ENCODE measurements around the gene PALLD.

The PALLD gene

DNA sequence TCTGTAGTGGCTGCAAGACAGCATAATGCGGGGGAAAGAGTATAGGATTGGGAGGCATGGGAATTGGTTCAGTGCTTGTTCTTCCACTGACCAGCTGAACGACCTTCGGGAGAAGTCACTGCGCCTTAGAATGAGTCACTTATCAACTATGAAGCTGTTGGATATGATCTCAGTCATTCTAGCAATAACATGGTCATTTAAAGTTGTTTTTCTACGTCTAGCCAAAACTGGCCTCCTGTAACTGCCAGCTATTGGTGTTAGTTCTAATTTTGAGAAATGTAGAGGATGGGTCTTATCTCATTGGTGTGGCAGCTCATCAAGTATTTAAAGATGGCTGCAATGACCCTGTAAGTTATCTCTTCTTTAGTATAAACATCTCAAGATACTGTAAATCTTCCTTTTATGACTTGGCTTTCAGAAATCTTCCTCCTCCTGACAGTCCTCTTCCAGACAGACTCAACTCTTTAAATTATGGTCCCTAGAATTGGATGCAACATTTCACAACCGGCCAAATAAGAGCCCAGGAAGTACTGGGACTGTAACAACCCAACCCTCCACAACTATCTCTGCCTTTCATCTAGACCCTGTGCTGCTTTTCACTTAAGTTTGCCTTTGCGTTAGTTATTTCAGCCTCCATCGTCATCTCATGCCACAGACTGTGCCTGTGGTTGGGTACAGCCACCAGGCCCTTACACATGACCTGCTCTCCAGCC is 269.9 kb downstream of the PALLD start:
- DNase-seq (ENCODE audit: low read depth): no peak
- H3K4me3 ChIP-seq (ENCODE audit: low read depth, low read length): no peak overlapping the region
- TF ChIP-seq POLR2A (IDR thresholded peaks at IDR 0.05; ENCODE audit: extremely low read depth, insufficient read length) (no peak), MYC (IDR thresholded peaks at IDR 0.05; ENCODE audit: low read depth, low read length) (no peak)
- TF ChIP-seq, protein P1, sequence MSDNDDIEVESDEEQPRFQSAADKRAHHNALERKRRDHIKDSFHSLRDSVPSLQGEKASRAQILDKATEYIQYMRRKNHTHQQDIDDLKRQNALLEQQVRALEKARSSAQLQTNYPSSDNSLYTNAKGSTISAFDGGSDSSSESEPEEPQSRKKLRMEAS (IDR thresholded peaks at IDR 0.05; ENCODE audit: low read depth, low read length): no peak
- TF ChIP-seq, protein P2, sequence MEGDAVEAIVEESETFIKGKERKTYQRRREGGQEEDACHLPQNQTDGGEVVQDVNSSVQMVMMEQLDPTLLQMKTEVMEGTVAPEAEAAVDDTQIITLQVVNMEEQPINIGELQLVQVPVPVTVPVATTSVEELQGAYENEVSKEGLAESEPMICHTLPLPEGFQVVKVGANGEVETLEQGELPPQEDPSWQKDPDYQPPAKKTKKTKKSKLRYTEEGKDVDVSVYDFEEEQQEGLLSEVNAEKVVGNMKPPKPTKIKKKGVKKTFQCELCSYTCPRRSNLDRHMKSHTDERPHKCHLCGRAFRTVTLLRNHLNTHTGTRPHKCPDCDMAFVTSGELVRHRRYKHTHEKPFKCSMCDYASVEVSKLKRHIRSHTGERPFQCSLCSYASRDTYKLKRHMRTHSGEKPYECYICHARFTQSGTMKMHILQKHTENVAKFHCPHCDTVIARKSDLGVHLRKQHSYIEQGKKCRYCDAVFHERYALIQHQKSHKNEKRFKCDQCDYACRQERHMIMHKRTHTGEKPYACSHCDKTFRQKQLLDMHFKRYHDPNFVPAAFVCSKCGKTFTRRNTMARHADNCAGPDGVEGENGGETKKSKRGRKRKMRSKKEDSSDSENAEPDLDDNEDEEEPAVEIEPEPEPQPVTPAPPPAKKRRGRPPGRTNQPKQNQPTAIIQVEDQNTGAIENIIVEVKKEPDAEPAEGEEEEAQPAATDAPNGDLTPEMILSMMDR (IDR thresholded peaks at IDR 0.05; ENCODE audit: low read depth, low read length): no peak

DNA sequence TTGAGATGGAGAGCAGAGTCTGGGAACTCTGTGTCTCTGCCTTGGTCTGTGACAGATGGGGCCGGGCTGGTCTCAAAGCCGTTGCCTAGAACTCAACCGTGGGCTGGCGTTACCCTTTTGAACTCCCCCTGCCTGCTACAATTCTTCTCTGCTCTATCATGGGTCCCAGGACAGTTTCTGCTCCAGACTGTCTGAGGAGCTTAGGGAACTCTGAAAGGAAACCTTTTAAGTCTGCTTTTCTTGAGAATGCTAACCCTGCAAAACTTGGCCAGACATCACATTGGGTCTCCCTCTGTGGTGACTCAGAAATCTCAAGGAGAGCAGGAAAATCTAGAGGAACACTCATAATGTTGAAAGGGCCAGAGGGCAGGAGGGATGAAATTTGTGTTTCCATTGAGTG is 272.6 kb downstream of the PALLD start:
- H3K4me3 ChIP-seq (ENCODE audit: low read depth, low read length): no peak overlapping the region
- no peak for DNase-seq (ENCODE audit: low read depth)
- TF ChIP-seq, protein P1 (IDR thresholded peaks at IDR 0.05; ENCODE audit: low read depth, low read length): no peak
- TF ChIP-seq POLR2A (IDR thresholded peaks at IDR 0.05; ENCODE audit: extremely low read depth, insufficient read length) (no peak), MYC (IDR thresholded peaks at IDR 0.05; ENCODE audit: low read depth, low read length) (no peak)
- TF ChIP-seq, protein P2 (IDR thresholded peaks at IDR 0.05; ENCODE audit: low read depth, low read length): no peak

DNA sequence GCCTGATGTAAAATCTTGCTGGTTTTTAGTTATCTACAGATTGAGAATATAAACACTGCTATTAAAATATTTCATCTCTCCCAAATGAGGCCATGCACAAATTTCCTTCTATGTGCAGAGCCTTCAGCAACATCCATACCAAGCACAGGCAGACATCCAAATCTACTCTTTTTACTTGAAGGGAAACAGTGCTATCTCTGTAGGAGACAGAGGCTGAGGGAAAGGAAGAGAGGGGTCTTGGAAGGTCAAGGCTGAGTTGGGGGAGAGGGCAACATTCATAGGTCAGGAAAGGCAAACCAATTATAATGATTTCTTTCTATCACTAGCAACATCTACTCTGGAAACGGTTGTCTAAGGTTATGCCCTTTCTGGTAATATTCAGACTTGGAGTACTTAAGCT is 273.0 kb downstream of the PALLD start:
- TF ChIP-seq MYC (IDR thresholded peaks at IDR 0.05; ENCODE audit: low read depth, low read length) (no peak), POLR2A (IDR thresholded peaks at IDR 0.05; ENCODE audit: extremely low read depth, insufficient read length) (no peak)
- TF ChIP-seq, protein P2 (IDR thresholded peaks at IDR 0.05; ENCODE audit: low read depth, low read length): no peak
- TF ChIP-seq, protein P1 (IDR thresholded peaks at IDR 0.05; ENCODE audit: low read depth, low read length): no peak
- H3K4me3 ChIP-seq (ENCODE audit: low read depth, low read length): no peak overlapping the region
- DNase-seq (ENCODE audit: low read depth): no peak

DNA sequence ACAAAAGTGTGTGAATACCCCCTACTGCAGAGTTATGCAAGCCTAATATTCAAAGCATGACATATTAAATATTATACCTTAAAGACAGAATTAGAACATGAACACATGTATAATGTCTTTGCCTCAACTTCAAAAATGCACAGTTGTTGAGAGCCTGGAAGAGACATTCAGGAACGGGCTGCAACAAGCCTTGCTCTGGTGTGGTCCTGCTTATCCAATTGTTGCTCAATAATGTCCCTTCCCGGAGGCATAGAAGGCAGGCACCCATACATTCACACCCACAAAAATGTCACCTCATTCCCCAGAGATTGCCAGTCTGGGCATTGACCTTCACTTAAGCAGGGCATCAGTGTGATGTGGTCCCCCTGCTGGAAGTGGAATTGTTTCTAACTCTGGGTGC is 274.4 kb downstream of the PALLD start:
- no peak overlapping the region for H3K4me3 ChIP-seq (ENCODE audit: low read depth, low read length)
- TF ChIP-seq MYC (IDR thresholded peaks at IDR 0.05; ENCODE audit: low read depth, low read length): no peak
- TF ChIP-seq, protein P1 (IDR thresholded peaks at IDR 0.05; ENCODE audit: low read depth, low read length): no peak
- TF ChIP-seq POLR2A (IDR thresholded peaks at IDR 0.05; ENCODE audit: extremely low read depth, insufficient read length): no peak
- TF ChIP-seq, protein P2 (IDR thresholded peaks at IDR 0.05; ENCODE audit: low read depth, low read length): no peak
- DNase-seq (ENCODE audit: low read depth): no peak

DNA sequence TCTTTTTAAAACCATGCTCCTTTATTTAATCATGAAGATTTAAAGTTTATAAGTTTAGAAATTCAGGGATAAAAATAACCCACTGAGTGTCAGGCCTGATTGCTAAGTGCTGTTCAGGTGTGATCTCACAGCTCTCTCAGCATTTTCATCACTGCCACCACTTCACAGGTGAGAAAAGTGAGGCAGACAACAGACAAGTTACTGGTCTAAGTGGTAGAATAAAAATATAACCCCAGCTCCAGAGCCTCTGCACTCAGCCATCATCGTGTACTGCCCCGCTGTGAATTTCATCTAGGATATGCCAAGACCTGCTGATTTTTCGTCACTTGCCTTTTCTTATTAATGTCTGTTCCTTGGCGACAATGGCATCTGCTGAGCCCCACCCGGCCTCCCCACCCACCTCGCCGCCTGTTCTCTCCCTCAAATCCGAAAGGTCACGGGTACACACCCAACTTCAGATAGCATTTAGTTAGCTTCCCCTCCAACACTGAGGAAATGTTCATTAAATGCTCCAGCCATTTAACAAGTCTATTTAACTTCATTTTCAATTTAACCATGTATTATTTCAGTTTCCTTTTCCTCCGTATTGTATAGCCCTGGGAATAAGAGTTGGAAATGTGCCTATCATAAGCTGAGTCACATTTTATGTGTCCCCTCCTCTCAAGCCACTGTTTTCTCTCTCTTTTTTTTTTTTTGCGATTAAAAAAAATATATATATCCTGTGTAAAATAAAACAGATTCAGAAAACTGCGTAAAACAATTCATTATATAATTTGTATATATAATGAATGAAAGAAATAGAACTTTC is 276.7 kb downstream of the PALLD start:
- DNase-seq (ENCODE audit: low read depth): no peak
- TF ChIP-seq MYC (IDR thresholded peaks at IDR 0.05; ENCODE audit: low read depth, low read length) (no peak), POLR2A (IDR thresholded peaks at IDR 0.05; ENCODE audit: extremely low read depth, insufficient read length) (no peak)
- TF ChIP-seq, protein P1 (IDR thresholded peaks at IDR 0.05; ENCODE audit: low read depth, low read length): no peak
- TF ChIP-seq, protein P2 (IDR thresholded peaks at IDR 0.05; ENCODE audit: low read depth, low read length): no peak
- no peak overlapping the region for H3K4me3 ChIP-seq (ENCODE audit: low read depth, low read length)
